ENCODE measurements around the gene BRD2. TPM values are rescaled to one million over a fixed set of nuclear protein-coding genes. Genes with fewer than 3 reads are reported as not detected.

Gene BRD2
- total RNA-seq, 1 experiment from 2014 or later = 106 TPM

- DNase-seq (ENCODE audit: low spot score) = no peak
Measured at GRCh38 chr6:32993363-32993973, 25.1 kb downstream of the BRD2 start.

DNA sequence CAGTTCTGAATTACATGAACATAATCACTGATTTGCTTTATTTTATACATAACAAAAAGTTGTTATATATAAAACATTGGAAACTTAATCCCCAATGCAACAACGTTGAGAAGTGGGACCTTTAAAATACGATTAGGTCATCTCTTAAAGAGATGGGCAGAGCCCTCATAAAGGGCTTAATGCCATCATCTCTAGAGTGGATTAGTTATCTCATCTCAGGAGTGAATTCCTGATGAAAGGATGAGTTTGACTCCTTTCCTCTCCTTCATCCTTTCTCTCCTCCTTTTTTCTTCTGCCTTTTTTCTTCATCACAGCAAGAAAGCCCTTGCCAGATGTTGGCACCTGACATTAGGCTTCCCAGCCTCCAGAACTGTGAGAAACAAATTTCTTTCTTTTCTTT lies 27.1 kb downstream of the BRD2 start:
- DNase-seq (ENCODE audit: low spot score) = no peak

- no peak for DNase-seq (ENCODE audit: low spot score)
Measured at GRCh38 chr6:33000055-33000454, 31.7 kb downstream of the BRD2 start.

DNA sequence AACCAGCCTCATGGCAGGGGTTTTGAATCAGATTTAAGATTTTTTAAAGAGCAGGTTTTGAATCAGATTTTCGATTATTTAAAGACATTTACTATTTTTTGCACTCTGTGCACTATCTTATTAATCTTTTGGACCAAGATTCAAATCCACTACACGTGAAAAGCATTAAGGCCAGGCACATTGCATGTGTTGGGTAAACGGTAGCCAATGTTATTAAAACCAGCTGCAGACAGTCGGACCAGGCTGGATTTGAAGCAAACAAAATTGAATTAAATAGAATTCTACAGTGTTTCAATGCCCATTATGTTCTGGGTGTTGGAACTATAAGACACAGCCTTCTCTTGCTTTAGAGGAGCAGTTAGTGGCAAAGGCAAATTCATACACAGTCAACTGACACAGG lies 33.3 kb downstream of the BRD2 start:
- no peak for DNase-seq (ENCODE audit: low spot score)

- no peak for DNase-seq (ENCODE audit: low spot score)
Measured at GRCh38 chr6:33004940-33005339, 36.5 kb downstream of the BRD2 start.

DNA sequence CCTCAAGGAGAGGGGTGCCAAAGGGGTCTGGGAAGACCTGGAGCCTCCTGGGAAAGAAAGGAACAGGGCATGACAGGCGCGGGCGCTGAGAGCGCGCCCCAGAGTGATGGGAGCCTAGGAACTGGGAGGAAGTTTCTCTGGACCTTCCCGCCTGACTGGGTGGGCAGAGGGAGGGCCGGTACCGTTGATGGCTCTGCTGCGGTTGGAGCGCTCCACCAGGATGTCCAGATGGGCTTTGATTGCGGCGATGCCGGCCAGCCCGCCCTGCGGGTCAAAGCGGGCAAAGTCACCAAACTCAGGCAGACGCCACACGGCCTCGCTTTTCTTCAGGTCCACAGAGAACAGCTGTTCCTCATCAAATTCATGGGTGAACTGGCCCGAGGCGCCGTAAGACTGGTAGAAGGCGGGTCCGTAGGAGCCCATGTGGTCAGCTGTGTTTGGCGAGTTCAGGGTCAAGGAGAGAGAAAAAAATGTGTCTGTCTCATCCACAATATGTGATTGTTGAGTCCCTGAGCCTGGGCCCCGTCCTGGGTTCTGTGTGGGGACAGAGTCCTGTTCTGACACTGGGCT lies 39.5 kb downstream of the BRD2 start:
- DNase-seq (ENCODE audit: low spot score) = no peak

DNA sequence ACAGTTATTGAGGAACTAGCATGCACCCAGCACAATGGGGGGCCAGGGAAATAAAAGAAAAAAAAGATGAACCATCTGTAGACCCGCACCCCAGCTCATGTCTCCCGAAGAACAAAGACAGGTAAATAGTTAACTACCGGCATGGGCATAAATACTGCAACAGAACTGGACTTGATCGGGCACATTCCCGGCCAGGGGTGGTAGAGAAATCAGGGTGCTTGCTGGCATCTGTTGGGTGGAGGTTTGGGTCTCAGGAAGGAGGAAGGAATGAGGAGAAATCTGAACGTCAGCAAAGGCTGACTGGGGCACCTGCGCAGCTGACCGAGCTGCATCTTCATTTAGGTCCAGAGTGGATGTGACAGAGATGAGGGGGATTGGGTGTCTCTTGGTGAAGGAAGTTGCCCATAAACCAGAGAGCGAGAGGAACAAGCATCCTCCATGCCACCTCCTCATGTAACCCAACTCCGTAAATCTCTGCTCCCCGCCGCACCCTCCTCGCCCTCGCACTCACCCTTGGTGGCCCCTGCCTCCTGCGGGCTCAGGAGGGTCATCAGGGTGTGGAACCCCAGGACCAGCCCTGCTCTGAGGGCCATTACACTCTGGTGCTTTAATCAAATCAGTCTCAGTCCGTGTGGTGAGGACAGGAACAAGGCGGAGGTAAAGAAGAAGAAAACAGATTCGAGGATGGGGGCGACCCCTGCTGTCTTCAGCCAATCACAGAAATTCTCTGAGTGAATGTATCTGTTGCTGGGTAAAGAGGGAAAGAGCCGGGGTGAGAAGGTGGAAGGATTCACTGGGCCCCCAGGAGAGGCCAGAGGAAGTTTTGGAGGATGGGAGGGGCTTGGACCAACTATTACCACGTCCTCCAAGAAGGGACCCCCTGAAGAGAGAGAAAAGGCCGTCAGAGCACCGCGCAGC lies 40.8 kb downstream of the BRD2 start, which contains the start of gene HLA-DOA:
TSS of gene HLA-DOA (minus strand) at position 648 of the 918 bp plus-strand sequence.
- DNase-seq (ENCODE audit: low spot score) = peak; percentile 14

DNA sequence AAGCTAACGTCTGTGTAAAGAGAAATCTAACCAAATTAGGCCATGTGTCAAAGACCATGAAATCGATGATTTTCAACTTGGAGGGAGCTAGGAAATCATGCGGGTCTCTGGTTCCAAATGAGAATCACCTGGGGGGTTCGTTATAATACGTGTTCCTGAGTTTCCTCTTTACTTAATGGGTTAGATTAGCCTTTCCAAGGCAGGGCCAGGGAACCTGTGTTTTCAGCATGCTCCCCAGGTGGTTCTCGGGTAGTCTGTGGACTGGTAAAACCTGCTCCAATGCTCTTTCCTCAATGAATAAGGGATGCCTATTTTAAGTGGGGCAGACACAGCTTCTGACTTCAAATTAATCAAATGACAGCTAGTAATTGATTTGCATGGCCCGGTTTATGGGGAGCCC lies 42.0 kb downstream of the BRD2 start:
- no peak for DNase-seq (ENCODE audit: low spot score)

DNA sequence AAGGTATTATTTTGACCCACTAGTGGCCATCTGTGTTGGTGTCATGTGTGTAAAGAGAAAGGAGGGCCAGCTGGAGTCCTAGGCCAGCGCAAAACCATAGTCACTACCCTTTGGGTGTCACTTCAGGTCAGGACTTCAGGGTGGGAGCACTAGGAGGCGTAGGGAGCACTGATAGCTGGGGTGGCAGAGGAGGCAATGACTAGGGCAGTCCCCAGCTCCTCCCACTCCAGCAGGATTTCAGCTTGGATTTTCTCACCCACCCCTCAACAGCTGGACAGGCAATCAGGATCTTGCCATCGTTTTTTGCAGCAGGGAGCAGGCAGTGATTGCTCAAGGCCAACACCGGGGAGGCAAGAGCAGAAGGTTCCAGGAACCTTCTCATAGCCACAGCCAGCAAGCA lies 45.2 kb downstream of the BRD2 start:
- no peak for DNase-seq (ENCODE audit: low spot score)

DNA sequence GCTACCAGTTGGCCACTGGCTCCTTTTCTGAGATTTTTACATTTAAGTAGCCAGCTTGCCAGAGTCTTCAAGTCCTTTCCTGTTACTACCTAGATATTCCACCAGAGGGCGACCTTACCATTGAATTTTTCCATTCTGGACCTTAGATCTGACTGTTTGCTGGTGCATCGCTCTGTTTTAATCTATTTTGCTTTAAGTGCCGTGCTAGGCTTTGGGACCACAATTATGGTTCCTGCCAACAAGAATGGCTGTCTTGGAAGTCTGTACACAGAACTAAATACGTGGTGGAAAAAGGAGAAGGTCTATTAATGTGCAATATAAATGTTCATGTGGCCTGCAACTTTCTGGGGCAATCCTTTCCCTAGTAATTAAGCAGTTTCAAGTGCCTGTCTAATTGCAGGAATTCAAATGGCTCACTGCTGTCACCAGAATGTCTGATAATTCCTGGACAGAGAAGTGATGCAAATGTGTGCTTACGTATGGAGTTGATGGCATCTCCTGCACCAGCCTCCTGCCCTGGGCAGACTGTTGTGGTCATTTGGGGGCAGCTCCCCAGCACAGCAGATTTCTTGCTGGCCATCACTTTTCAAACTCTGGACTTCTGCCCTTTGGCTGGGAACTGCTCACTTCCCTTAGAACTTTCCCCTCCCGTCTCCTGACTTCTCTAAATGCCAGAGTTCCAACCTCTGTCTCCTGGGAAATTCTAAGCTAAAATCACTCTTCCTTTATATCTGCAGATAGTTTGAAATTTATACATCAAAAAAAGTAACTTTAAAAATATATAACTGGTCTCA lies 46.6 kb downstream of the BRD2 start:
- peak; percentile 73 for DNase-seq (ENCODE audit: low spot score)

- DNase-seq (ENCODE audit: low spot score) = no peak
Measured at GRCh38 chr6:33015798-33016197, 47.4 kb downstream of the BRD2 start.

- DNase-seq (ENCODE audit: low spot score) = no peak
Measured at GRCh38 chr6:33017018-33017417, 48.6 kb downstream of the BRD2 start.

- DNase-seq (ENCODE audit: low spot score) = no peak
Measured at GRCh38 chr6:33017694-33018353, 49.4 kb downstream of the BRD2 start.

GRCh38 chr6:33018418-33018817 lies 50.0 kb downstream of the BRD2 start:
- DNase-seq (ENCODE audit: low spot score) = no peak

DNA sequence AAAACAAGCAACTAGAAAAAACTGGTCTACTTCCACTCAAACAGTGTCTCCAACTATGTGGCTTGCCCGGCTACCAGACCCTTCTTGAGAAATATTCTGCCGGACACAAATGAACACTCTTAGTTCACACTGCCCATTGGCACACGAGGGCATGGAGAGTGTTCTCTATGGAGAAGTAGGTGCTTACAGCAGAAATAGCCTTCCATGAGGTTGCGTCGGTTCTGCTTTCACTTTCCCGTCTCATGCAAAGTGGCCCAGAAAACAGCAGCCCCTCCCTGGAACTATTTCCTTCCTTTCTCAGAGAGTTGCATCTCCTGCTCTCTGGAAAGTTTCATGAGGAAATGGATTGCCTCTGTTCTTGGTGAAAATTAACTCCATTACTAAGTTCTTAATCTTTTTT lies 50.5 kb downstream of the BRD2 start:
- DNase-seq (ENCODE audit: low spot score) = peak; percentile 22

DNA sequence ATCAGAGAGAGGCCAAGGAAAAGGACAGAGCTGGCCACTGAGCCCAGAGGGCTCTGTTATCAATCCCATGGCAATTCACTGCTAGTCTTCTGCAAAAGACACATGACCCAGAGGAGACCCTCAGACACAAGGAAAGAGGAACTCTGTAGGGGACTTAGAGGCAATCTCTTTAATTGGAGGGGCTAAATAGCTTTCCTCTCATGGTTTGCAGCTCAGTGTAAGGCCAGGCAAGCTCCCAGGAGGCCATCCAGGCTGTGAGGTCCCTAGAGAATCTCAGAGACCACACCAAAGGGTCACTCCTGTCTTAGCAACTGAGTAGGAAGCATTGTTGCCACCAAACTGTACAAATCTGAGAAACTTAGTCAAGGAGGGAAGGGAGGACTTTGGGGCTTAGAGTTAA lies 51.0 kb downstream of the BRD2 start:
- DNase-seq (ENCODE audit: low spot score) = no peak

GRCh38 chr6:33021917-33022316 lies 53.5 kb downstream of the BRD2 start:
- DNase-seq (ENCODE audit: low spot score) = no peak

- DNase-seq (ENCODE audit: low spot score) = no peak
Measured at GRCh38 chr6:33023536-33023935, 55.1 kb downstream of the BRD2 start.

DNA sequence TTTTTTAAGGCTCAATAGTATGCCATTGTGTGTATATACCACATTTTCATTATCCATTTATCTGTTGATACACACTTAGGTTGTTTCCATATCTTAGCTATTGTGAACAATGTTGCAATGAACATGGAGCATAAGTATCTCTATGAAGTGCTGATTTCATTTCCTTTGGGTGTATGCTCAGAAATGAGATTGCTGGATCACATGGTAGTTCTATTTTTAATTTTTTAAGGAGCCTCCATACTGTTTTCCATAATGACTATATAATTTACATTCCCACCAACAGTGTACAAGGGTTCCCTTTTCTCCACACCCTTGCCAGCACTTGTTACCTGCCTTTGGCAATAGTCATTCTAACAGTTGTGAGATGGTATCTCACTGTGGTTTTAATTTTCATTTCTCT lies 56.1 kb downstream of the BRD2 start:
- no peak for DNase-seq (ENCODE audit: low spot score)

DNA sequence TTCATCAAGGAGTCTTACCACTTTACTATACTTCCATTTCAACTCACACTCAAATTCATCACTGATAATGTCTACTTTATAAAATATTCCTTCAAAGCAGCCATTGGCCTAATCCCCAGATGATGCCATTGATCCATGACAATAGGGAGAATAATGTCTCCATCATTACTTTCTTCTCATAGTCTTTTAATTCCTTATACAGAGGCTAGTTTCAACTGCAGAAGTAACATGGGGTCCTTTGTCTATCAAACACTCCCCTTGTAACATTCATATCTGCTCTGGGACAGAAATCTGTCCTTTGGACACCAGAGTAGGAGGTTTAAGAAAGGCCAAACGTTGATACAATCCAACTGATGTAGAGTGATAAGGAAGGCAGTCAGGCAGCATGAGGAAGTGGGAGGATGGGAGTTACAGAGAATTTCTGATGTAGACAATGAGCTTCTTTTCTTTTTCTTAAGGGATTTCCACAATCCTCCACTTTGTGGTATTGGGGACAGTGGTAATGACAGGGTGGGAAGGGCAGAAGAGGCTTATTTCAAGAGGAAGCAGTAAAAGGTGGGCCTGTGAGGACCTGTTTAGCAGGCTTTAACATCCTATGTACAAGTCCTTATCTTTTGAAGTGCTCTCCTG lies 59.9 kb downstream of the BRD2 start:
- no peak for DNase-seq (ENCODE audit: low spot score)

Data from A172 (cell line).